HG02885 (cell line): ENCODE data around the gene NCF1.
"Not testable (repeated sequence)": the region's sequence is repeated elsewhere in the genome, so short reads cannot be mapped to it uniquely, and the experiment has no call there.

Experiments
- ATAC-seq: cut with Tn5 transposase; IDR thresholded peaks from one replicate; pipeline ENCODE4 v1.9.1; 2021; ENCODE audit warnings: mild to moderate bottlenecking; ENCODE audit not compliant: unreplicated experiment, poor library complexity

Gene NCF1

DNA sequence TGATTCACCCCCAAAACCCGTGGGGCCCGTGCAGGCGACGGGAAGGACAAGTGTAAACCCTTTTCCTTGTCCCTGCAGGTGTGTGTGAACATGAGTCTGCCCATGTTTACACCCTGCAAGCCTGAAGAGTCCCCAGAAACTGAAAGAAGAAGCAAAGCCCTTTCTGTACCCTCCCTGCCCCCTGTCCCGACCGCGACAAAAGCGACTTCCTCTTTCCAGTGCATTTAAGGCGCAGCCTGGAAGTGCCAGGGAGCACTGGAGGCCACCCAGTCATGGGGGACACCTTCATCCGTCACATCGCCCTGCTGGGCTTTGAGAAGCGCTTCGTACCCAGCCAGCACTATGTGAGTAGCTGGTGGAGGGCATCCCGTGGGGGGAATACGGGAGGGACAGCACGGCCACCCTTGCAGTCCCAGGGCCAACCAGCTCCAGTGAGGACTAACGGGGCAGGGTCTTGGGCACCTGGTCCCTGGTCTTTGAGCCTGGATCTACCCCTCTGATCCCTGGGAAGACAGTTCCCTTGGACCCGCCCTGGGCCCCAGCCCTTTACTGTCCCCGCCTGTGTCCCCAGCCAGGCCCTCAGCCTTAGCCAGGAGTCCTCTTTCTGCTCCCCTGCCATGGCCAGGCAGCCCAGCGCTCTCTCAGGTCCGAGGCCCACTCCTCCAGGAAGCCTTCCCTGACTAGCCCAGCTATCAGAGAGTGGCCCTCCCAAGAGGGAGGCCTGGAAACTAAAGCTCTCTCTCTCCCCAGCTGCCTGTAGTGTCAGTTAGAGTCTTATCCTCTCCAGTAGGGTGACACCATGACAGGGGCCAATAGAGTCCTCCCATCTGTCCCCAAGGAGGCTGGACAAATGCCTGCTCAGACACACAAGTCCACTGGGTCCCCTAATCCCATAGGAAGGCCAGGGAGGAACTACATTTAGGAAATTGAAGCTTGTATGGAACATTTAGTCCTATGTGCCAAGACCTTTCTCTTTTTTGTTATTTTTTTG lies at the start of gene NCF1:
Gene NCF1 (plus strand): TSS at position 252 of the 991 bp plus-strand sequence. CDS start 21 bp downstream, at position 273.
- peak; percentile 77 for ATAC-seq

- ATAC-seq, result no peak
These were observed 48.0 kb upstream of the NCF1 start for GRCh38 chr7:74725840-74726239.

- no peak for ATAC-seq
These were observed 47.3 kb upstream of the NCF1 start for GRCh38 chr7:74726309-74727101.

DNA sequence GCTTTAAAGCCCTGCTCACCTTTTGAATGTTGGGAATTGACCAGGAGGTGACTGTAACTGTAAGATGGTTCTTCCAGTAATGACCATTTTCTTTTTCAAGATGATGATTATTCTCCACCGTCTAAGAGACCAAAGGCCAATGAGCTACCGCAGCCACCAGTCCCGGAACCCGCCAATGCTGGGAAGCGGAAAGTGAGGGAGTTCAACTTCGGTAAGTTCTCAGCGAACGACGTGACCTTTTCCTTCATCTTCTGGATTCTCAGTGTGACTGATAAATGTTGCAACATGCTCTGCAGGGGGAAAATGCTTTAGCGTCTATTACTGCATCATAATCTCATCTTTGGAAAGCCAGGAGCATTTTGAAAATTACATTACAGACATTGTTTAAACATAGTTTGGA lies 45.1 kb upstream of the NCF1 start:
- ATAC-seq, result not testable (repeated sequence)

- ATAC-seq, result not testable (repeated sequence)
These were observed 43.6 kb upstream of the NCF1 start for GRCh38 chr7:74730186-74730585.

GRCh38 chr7:74739974-74740703 lies 33.7 kb upstream of the NCF1 start:
- ATAC-seq, result not testable (repeated sequence)

GRCh38 chr7:74743936-74744557 lies 29.8 kb upstream of the NCF1 start:
- not testable (repeated sequence) for ATAC-seq

DNA sequence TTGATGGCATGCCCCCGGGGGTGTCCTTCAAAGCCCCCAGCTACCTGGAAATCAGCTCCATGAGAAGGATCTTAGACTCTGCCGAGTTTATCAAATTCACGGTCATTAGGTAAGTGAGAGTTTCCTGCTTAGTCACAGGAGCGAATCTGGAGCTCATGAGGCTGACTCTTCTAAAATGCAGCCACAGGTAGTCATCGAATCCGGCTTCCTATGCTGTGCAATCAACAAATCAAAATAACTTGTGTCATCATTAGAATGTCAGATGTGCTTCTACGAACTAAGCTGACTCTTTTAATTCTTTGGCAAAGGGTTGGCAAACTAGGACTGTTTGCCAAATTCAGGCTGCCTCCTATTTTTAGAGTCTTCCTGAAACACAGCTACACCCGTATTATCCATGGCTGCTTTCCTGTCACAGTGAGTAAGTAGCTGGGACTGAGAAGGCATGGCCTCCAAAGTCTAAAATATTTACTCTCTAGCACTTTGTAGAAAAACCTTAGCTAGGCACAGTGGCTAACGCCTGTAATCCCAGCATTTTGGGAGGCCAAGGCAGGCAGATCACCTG lies 19.8 kb upstream of the NCF1 start:
- ATAC-seq, result not testable (repeated sequence)

- ATAC-seq, result not testable (repeated sequence)
These were observed 17.1 kb upstream of the NCF1 start for GRCh38 chr7:74756673-74757072.

GRCh38 chr7:74758268-74758667 lies 15.5 kb upstream of the NCF1 start:
- ATAC-seq, result not testable (repeated sequence)

DNA sequence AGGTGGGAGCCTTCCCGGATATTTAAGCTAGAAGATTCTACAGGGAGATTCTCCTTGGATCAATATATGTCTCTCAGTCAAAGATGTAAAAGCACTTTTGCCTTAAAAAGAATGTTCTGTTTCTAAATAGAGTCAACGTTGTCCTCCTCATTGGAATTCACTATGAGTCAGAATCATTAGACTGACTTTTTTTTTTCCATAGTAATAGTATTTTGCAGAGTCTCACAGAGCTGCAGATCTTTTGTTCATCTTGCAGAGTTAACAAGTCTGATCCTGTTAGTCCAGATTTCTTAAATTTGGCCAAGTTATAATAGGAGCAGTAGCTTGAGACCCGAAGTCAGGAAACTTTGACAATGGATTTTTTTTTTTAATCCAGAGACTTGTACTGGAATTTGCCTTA lies 14.8 kb upstream of the NCF1 start:
- ATAC-seq, result not testable (repeated sequence)

GRCh38 chr7:74765205-74765918 lies 8.4 kb upstream of the NCF1 start:
- ATAC-seq, result peak; percentile 31

- ATAC-seq, result peak; percentile 36
These were observed 7.3 kb upstream of the NCF1 start for GRCh38 chr7:74766509-74766908.

DNA sequence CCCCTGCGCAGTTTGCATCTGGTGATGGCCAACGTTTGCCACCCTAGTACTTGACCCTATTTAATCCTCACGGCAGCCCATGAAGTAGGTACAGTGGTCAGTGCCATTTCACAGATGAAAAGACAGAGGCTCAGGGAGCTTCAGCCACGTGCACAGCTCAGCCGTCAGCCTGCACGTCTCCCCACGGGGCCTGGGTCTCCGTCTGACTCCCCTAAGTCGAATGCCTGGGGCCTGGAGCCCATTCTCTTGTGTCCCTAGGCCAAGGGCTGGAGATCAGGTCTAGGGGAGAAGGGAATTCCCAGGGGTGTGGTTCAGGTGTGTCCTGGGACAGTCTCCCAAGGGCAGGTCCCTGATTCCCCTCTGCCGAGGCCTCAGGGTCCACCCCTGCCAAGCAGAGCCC lies 6.8 kb upstream of the NCF1 start:
- ATAC-seq, result not testable (repeated sequence)

DNA sequence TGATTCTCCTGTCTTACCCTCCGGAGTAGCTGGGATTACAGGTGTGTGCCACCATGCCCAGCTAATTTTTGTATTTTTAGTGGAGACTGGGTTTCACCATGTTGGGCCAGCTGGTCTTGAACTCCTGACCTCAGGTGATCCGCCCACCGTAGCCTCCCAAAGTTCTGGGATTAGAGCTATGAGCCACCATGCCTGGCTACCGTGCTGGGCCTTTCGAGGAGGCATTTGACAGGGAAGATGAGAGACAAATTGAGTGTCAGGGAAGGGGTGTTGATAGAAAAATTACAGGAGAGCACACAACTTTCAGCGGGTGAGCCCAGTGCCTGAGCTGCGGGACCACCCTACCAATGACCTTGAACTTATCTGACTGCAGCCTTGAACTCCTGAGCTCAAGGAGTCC lies 3.7 kb upstream of the NCF1 start:
- ATAC-seq, result not testable (repeated sequence)

GRCh38 chr7:74772093-74772492 lies 1.7 kb upstream of the NCF1 start:
- not testable (repeated sequence) for ATAC-seq

- peak; percentile 46 for ATAC-seq
These were observed 1.3 kb downstream of the NCF1 start for GRCh38 chr7:74775111-74775510.

DNA sequence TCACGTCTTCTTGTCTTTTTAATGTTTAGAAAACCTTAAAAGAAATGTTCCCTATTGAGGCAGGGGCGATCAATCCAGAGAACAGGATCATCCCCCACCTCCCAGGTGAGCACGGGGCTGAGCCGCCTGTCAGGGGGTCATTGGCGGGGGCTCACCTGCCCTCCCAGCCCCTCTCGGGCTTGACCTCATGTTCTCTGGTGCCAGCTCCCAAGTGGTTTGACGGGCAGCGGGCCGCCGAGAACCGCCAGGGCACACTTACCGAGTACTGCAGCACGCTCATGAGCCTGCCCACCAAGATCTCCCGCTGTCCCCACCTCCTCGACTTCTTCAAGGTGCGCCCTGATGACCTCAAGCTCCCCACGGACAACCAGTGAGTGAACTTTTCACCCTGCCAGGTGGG lies 5.2 kb downstream of the NCF1 start:
- ATAC-seq, result not testable (repeated sequence)

DNA sequence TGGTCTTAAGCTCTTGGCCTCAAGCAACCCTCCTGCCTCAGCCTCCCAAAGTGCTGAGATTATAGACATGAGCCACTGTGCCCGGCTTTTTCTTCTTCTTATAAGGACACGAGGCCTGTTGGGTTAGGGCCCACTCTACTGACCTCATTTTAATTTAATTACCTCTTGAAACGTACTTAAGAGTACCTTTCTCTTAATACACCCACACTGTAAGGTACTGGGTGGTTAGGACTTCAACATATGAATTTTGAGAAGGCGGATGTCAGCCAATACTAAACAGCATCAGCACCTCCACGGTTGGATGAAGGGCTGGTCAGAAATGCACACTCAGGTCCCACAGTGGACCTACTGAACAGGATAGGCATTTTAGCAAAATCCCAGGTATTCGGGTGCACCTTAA lies 7.9 kb downstream of the NCF1 start:
- not testable (repeated sequence) for ATAC-seq
